ENCODE measurements around the gene RAB3GAP1. TPM values are rescaled to one million over a fixed set of nuclear protein-coding genes. Genes with fewer than 3 reads are reported as not detected.

RAB3GAP1 gene
- total RNA-seq, 1 donor from 2014 or later, result 32.0 TPM

DNA sequence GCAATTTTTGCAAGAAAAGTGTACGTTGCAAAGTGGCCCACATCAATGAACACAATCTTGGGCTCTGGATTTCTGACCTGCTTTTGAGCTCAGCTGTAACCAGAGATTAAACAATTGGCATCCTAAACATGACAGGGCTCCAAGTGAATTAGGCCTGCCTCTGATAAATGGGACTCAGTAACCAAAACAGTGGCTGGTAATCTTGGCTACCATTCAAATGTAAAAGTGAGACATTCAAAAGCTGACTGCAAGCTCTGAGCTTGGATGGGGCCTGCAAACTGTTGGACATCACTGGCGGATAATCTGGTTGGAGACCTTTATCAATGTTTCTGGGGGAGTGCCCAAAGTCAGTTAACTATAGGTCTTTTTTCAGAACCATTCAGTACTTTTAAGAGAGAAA, 160.7 kb downstream of the RAB3GAP1 start:
- Mint-ChIP-seq H3K9me3 (no peaks in the 10 kb centered on the region), H3K27ac (ENCODE audit: unreplicated experiment) (no peak overlapping the region), H3K4me1 (no peaks in the 10 kb centered on the region), H3K27me3 (ENCODE audit: low read depth) (no peaks in the 10 kb centered on the region), H3K36me3 (ENCODE audit: low read depth) (peaks cover 4% of the 10 kb centered on the region), H3K4me3 (no peak overlapping the region)
- TF ChIP-seq, protein P1, sequence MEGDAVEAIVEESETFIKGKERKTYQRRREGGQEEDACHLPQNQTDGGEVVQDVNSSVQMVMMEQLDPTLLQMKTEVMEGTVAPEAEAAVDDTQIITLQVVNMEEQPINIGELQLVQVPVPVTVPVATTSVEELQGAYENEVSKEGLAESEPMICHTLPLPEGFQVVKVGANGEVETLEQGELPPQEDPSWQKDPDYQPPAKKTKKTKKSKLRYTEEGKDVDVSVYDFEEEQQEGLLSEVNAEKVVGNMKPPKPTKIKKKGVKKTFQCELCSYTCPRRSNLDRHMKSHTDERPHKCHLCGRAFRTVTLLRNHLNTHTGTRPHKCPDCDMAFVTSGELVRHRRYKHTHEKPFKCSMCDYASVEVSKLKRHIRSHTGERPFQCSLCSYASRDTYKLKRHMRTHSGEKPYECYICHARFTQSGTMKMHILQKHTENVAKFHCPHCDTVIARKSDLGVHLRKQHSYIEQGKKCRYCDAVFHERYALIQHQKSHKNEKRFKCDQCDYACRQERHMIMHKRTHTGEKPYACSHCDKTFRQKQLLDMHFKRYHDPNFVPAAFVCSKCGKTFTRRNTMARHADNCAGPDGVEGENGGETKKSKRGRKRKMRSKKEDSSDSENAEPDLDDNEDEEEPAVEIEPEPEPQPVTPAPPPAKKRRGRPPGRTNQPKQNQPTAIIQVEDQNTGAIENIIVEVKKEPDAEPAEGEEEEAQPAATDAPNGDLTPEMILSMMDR (conservative IDR thresholded peaks at IDR 0.05), result no peak
- no peak for DNase-seq (ENCODE audit: low read depth, low spot score)

DNA sequence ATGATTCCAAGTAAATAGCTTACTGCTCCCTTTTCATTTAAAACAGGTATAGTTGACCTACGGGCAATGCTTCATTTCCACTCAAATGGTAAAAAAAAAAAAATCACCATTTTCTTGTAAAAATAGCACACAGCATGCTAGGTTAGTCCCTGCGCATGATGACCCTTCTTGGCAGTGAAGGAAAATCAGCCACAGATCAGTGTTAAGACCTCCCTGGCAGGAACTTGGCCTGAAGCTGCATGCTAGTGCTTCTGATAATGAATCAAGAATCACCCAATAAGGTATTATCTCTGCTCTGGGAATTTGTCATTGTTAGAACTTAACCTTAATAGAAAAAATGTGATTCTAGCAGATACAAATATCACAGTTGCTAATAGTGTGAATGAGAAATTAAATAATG, 166.3 kb downstream of the RAB3GAP1 start:
- no peak for DNase-seq (ENCODE audit: low read depth, low spot score)
- TF ChIP-seq, protein P1 (conservative IDR thresholded peaks at IDR 0.05), result no peak
- H3K36me3 Mint-ChIP-seq (ENCODE audit: low read depth), result peaks cover 11% of the 10 kb centered on the region
- H3K27me3 Mint-ChIP-seq (ENCODE audit: low read depth), result no peaks in the 10 kb centered on the region
- H3K9me3 Mint-ChIP-seq, result no peaks in the 10 kb centered on the region
- H3K27ac Mint-ChIP-seq (ENCODE audit: unreplicated experiment), result no peak overlapping the region
- H3K4me1 Mint-ChIP-seq, result no peaks in the 10 kb centered on the region
- no peak overlapping the region for H3K4me3 Mint-ChIP-seq

DNA sequence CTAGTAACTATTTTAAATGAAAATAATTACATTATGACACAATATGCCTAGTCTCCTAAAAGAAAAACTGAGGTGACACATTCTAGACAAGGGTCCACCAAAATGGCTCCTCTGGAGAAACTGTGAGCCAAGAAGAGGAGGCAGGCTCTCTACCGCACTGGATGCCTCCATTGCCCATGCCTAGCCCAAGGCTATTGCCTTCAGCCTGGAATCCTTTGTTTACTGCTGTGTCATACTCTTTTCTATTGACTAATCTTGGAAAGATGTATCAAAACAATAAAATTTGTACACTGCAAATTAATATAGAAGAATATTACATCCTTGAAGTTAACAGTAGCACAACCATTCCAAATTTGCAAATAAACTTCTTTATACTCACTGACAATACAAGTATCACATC, 167.1 kb downstream of the RAB3GAP1 start:
- peaks cover 11% of the 10 kb centered on the region for H3K36me3 Mint-ChIP-seq (ENCODE audit: low read depth)
- H3K9me3 Mint-ChIP-seq, result no peaks in the 10 kb centered on the region
- DNase-seq (ENCODE audit: low read depth, low spot score), result no peak
- TF ChIP-seq, protein P1 (conservative IDR thresholded peaks at IDR 0.05), result no peak
- no peaks in the 10 kb centered on the region for H3K4me1 Mint-ChIP-seq
- H3K27me3 Mint-ChIP-seq (ENCODE audit: low read depth), result no peaks in the 10 kb centered on the region
- H3K27ac Mint-ChIP-seq (ENCODE audit: unreplicated experiment), result no peak overlapping the region
- no peak overlapping the region for H3K4me3 Mint-ChIP-seq

Other genes with a start within 250 kb of the RAB3GAP1 start
- gene ACMSD, start 213.7 kb upstream of the RAB3GAP1 start, total RNA-seq, result not detected in 2 replicates
- 64.6 and 65.5 TPM in 2 replicates for gene CCNT2, start 133.5 kb upstream of the RAB3GAP1 start, total RNA-seq
- not detected in 2 replicates for gene MAP3K19, start 4.8 kb upstream of the RAB3GAP1 start, total RNA-seq

Measured in neural crest cell (in vitro differentiated cells).